Measurements from ENCODE around the gene HSP90AB1. TPM values are rescaled to one million over a fixed set of nuclear protein-coding genes. Genes with fewer than 3 reads are reported as not detected.

HSP90AB1 gene
- total RNA-seq, 1 experiment from 2014 or later: 1,986 TPM

DNA sequence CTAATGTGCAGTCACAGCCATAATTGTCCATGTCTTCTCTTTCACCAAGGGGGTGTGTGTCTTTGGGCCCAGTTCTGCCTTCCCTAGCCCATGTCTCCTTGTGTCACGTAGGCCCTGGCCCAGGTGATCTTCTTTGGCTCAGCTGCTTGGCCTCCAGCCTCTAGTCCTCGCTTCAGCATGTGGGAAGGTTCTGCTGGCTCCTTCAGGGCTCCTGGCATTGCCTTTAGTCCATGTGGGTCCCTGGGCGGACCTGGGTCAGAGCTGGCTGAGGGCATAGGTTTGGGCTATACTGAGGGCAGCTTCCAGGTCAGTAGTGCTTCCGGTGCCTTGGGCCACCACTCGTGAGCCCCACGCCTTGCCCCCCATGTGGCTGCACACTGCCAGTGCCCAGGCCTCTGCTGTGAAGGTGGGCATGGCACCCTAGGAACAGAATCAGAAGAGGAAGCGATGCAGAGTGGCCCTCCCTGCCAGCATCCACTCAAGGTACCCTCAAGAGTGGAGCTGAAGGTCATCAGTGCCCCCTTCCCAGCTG, 53.5 kb downstream of the HSP90AB1 start:
- no peak overlapping the region for H2BK120ac ChIP-seq (ENCODE audit: low read depth, low read length, poor library complexity, severe bottlenecking)
- no peak overlapping the region for H3T11ph ChIP-seq (ENCODE audit: low read length)
- no peak overlapping the region for H3K56ac ChIP-seq (ENCODE audit: insufficient read length, low read depth, low read length)
- no peak overlapping the region for H2BK15ac ChIP-seq (ENCODE audit: low read depth, low read length)
- H3K27ac ChIP-seq (ENCODE audit: insufficient read length, low read depth, low read length): no peak overlapping the region
- H3K23me2 ChIP-seq (ENCODE audit: insufficient read length, low read depth, low read length, poor library complexity, severe bottlenecking): peaks cover 10% of the 10 kb centered on the region
- no peak overlapping the region for H4K91ac ChIP-seq (ENCODE audit: insufficient read length, low read depth, low read length)
- Mint-ChIP-seq H3K9me3 (no peaks in the 10 kb centered on the region), H3K36me3 (ENCODE audit: insufficient read depth in 1 of 3, low read depth in 3 of 3) (peaks cover 30 to 60% (median 53%) of the 10 kb centered on the region in 3 experiments; a peak in 6 of 7 replicates), H3K4me1 (peaks cover 13 to 14% of the 10 kb centered on the region in 2 experiments), H3K27ac (no peak overlapping the region), H3K27me3 (ENCODE audit: low read depth) (peaks cover 26% of the 10 kb centered on the region), H3K4me3 (no peak overlapping the region)
- H4K20me1 ChIP-seq (ENCODE audit: control insufficient read depth, insufficient read depth, insufficient read length): no peaks in the 10 kb centered on the region
- H3K4ac ChIP-seq (ENCODE audit: low read depth, low read length): no peak overlapping the region
- no peak overlapping the region for H3K4me2 ChIP-seq (ENCODE audit: insufficient read depth, insufficient read length, low read length)
- H3K23ac ChIP-seq (ENCODE audit: insufficient read length, low read depth, low read length): no peak overlapping the region
- no CpG with 5 or more reads among the region's 7 CpGs for WGBS (ENCODE audit: extremely low coverage, insufficient read length, low lambda C conversion rate)
- H3K14ac ChIP-seq (ENCODE audit: insufficient read depth, low read length): no peak overlapping the region
- H2AK5ac ChIP-seq (ENCODE audit: insufficient read length, low read length): no peak overlapping the region
- no peak overlapping the region for H2BK20ac ChIP-seq (ENCODE audit: low read depth, low read length, poor library complexity, severe bottlenecking)
- no peak overlapping the region for H4K8ac ChIP-seq (replicated peaks; ENCODE audit: insufficient read length, low read depth, low read length)
- H3K27me3 ChIP-seq (ENCODE audit: insufficient read depth, low read length): no peaks in the 10 kb centered on the region; the same call in 1 of the 2 replicates
- H4K5ac ChIP-seq (ENCODE audit: insufficient read length, low read depth, low read length): no peak overlapping the region
- H3K79me1 ChIP-seq (ENCODE audit: insufficient read depth, low read depth, low read length, poor library complexity, severe bottlenecking): no peaks in the 10 kb centered on the region
- H3K4me1 ChIP-seq (ENCODE audit: insufficient read depth, low read length): no peaks in the 10 kb centered on the region
- H3K79me2 ChIP-seq (ENCODE audit: insufficient read depth, low read length): no peaks in the 10 kb centered on the region
- H3K18ac ChIP-seq (ENCODE audit: insufficient read length, low read depth, low read length): no peak overlapping the region
- H3K9me3 ChIP-seq (ENCODE audit: control insufficient read depth, low read depth, low read length): no peaks in the 10 kb centered on the region
- TF ChIP-seq, protein P1, sequence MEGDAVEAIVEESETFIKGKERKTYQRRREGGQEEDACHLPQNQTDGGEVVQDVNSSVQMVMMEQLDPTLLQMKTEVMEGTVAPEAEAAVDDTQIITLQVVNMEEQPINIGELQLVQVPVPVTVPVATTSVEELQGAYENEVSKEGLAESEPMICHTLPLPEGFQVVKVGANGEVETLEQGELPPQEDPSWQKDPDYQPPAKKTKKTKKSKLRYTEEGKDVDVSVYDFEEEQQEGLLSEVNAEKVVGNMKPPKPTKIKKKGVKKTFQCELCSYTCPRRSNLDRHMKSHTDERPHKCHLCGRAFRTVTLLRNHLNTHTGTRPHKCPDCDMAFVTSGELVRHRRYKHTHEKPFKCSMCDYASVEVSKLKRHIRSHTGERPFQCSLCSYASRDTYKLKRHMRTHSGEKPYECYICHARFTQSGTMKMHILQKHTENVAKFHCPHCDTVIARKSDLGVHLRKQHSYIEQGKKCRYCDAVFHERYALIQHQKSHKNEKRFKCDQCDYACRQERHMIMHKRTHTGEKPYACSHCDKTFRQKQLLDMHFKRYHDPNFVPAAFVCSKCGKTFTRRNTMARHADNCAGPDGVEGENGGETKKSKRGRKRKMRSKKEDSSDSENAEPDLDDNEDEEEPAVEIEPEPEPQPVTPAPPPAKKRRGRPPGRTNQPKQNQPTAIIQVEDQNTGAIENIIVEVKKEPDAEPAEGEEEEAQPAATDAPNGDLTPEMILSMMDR (conservative IDR thresholded peaks at IDR 0.05): no peak
- no peak overlapping the region for H2AFZ ChIP-seq (ENCODE audit: low read length)
- no peak overlapping the region for H2BK5ac ChIP-seq (ENCODE audit: insufficient read length, low read length)
- DNase-seq: no peak
- no peak overlapping the region for H3K9ac ChIP-seq (ENCODE audit: extremely low read depth, insufficient read length, low read length)
- no peak overlapping the region for H2BK12ac ChIP-seq (ENCODE audit: insufficient read length, low read depth, low read length)
